GM21737 (cell line): ENCODE results near the gene SLC37A4.
"Not testable (repeated sequence)": the region's sequence is repeated elsewhere in the genome, so short reads cannot be mapped to it uniquely, and the experiment has no call there.

Experiments used
- ATAC-seq: cut with Tn5 transposase; IDR thresholded peaks from one replicate; pipeline ENCODE4 v1.9.1; 2021; ENCODE audit warnings: mild to moderate bottlenecking, moderate library complexity; ENCODE audit not compliant: unreplicated experiment

SLC37A4 gene

GRCh38 chr11:119042927-119043326 is 12.2 kb upstream of the SLC37A4 start:
- no peak for ATAC-seq

GRCh38 chr11:119041821-119042514 is 11.3 kb upstream of the SLC37A4 start:
- no peak for ATAC-seq

GRCh38 chr11:119039471-119039870 is 8.8 kb upstream of the SLC37A4 start:
- ATAC-seq: not testable (repeated sequence)

GRCh38 chr11:119038884-119039283 is 8.2 kb upstream of the SLC37A4 start:
- no peak for ATAC-seq

GRCh38 chr11:119034813-119035212 is 4.1 kb upstream of the SLC37A4 start:
- no peak for ATAC-seq

- ATAC-seq: not testable (repeated sequence)
These were observed 2.7 kb upstream of the SLC37A4 start for GRCh38 chr11:119033421-119033820.

- no peak for ATAC-seq
These were observed 1.2 kb upstream of the SLC37A4 start for GRCh38 chr11:119031912-119032280.

GRCh38 chr11:119030029-119030328 is 698 bp downstream of the SLC37A4 start:
- peak; percentile 9 for ATAC-seq

- ATAC-seq: peak; percentile 2
These were observed 1.2 kb downstream of the SLC37A4 start for GRCh38 chr11:119029340-119030028.

GRCh38 chr11:119029069-119029339 is 1.7 kb downstream of the SLC37A4 start:
- ATAC-seq: no peak

- ATAC-seq: no peak
These were observed 2.2 kb downstream of the SLC37A4 start for GRCh38 chr11:119028346-119029068.

- no peak for ATAC-seq
These were observed 2.9 kb downstream of the SLC37A4 start for GRCh38 chr11:119027561-119028345.

- no peak for ATAC-seq
These were observed 3.7 kb downstream of the SLC37A4 start for GRCh38 chr11:119026970-119027369.

GRCh38 chr11:119025978-119026766 is 4.5 kb downstream of the SLC37A4 start:
- no peak for ATAC-seq

- ATAC-seq: no peak
These were observed 5.1 kb downstream of the SLC37A4 start for GRCh38 chr11:119025541-119025940.

GRCh38 chr11:119025099-119025473 is 5.6 kb downstream of the SLC37A4 start:
- ATAC-seq: no peak

GRCh38 chr11:119024430-119025098 is 6.1 kb downstream of the SLC37A4 start:
- ATAC-seq: no peak

- no peak for ATAC-seq
These were observed 6.9 kb downstream of the SLC37A4 start for GRCh38 chr11:119023741-119024140.

- no peak for ATAC-seq
These were observed 9.0 kb downstream of the SLC37A4 start for GRCh38 chr11:119021631-119022030.

- no peak for ATAC-seq
These were observed 10.7 kb downstream of the SLC37A4 start for GRCh38 chr11:119019996-119020395.
